HG03469 (cell line): ENCODE data around the gene MED6.
A peak's percentile ranks its signal among the peaks of the same experiment; 100 is the strongest.

Experiments used
- ATAC-seq: cut with Tn5 transposase; IDR thresholded peaks from one replicate; pipeline ENCODE4 v1.9.1; 2021; ENCODE audit warnings: mild to moderate bottlenecking, moderate library complexity, moderate number of reproducible peaks; ENCODE audit not compliant: unreplicated experiment

MED6 gene

DNA sequence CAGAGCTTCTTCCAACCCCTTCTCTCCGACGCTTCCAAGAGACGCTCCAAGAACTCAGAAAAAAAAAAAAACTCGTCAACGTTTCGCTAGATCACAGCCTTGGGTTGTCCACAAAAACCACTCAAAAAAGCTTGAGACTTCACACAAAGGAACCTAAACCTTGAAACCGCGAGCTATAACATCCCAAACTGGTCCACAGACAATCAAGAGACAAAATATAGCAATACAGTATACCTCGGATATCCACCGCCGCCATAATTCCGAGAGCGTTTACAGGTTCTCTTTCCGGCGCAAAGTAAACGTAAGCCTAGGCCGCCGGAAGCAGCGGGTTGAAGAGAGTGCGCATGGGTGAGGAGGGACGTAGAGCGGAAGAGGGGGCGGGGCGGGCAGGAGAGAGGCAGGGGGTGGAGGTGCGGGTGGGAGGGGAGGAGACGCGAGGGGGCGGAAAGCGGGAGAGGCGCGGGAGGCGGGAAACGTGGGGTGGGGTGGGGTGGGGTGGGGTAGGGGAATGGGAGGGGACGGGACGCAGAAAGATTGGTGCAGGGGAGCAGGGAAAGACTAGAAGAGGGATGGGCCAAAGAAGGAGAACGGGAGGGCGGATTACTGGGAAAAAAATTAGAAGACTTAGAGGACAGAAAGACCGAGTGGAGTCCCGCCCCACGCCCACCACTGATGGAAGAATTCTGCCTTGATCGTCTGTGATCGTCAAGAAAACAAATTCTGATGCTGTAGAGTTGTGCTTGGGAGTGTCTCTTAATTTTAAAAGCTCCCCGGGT, at the start of gene MED6:
Gene MED6, minus strand, starts transcription at position 274 of the 776 bp plus-strand sequence. Its CDS starts 18 bp downstream, at position 256.
- no peak for ATAC-seq

DNA sequence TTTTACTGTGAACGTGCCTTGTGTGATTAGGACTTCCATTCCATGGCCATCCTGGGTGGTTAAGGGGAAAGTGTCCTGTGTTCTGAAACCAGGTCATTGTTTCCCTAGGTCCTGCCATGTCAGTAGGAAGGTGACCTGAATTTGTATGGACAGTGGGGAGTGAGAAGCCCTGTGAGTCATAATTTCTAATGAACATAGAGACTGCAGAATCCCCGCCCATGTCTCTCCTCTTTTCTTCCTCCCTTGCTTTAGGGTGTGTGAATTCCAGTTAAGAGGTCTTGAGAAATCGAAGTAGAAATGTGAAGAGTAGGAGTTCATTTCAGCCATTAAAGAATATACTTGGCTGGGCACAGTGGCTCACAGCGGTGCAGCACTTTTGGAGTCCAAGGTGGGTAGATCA, 49.3 kb upstream of the MED6 start:
- no peak for ATAC-seq

GRCh38 chr14:70648346-70648745, 47.9 kb upstream of the MED6 start:
- no peak for ATAC-seq

DNA sequence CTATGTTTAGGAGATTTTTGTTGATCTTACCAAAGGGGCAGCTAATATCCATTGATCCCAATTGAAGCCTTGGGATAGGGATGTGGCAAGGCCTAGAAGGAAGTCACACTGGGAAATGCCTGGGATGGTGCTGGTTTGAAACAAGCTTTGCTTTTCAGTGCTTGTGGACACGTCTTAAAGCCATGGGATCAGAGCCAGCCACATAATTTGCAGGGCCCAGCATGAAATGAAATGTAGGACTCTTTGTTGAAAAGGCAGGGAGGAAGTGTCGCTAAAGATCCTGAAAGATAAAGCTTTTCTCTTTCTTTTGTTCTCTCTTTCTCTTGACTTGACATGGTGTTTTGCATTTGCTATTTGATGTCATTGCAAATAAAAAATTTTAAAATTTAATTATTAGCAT, 46.2 kb upstream of the MED6 start:
- ATAC-seq: no peak

DNA sequence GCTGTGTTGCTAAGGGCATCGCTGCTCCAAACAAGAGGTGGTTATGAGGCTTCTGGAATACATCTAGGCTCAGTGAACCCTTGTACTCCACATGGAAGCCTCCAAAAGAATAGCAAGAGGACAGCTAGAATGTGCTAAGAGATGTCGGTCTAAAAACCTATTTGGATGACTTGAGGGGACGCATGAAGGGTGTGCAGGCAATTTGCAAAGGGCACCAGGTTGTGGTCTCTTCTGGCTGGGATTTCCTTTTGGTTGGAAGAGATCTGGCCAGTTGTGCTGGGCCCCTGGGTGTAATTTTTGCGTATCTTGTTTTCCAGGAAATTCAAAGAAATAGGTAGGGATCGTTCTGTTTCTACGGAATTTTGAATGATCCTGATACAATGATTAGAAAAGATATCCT, 45.4 kb upstream of the MED6 start:
- ATAC-seq: no peak

GRCh38 chr14:70643967-70644366, 43.5 kb upstream of the MED6 start:
- no peak for ATAC-seq

- no peak for ATAC-seq
Observed at GRCh38 chr14:70642303-70643235, 42.1 kb upstream of the MED6 start.

- ATAC-seq: no peak
Observed at GRCh38 chr14:70641548-70642302, 41.3 kb upstream of the MED6 start, which contains the start of gene TTC9. TTC9 (plus strand) TSS chr14:70641916; CDS start chr14:70642130, 214 bp downstream.

DNA sequence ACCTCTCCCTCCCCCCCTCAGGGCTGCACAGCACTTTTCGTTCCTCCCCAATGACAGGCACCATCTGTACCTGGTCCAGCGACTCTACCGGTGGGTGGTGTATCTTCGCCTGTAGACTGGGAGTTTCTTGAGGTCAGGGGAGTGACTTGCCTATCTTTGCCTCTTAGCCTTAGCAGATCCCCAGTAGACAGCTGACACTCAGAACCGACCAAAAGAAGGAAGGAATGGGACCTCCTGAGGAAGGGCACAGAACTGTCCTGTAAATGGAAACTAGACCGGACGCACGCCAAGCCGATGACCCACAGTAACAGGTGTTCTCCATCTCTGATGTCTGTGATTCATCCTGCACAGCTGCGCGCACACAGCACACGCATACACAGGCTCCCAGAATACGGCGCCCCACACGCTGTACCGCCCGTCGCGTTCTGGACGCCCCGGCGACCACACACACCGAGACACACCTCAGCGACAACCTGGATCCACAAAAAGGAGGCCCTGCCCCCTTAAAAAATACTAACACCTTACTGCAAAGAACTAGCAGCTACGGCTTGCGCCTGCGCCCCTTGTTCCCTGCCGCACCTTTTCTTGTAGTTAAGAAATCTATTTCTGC, 40.6 kb upstream of the MED6 start:
- ATAC-seq: peak; percentile 34

DNA sequence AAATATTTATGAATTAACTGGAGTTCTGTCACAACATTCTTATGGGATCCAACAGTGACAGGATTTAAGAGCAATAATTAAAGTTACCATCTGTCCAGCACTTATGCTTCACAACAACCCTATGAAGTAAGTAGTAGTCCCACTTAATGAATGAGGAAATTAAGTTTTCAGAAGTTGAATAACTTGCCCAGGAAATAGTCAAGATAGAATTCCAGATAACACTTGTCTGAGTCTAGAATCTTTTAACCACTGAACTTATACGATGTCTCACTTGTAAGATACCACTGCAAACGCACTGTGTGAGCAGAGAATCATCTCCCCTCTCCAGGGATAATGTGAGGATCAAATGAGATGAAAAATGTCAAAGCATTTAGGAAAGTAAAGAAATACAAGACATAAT, 38.0 kb upstream of the MED6 start:
- ATAC-seq: no peak

- ATAC-seq: no peak
Observed at GRCh38 chr14:70635971-70636595, 35.6 kb upstream of the MED6 start.

GRCh38 chr14:70631948-70632347, 31.5 kb upstream of the MED6 start:
- no peak for ATAC-seq

DNA sequence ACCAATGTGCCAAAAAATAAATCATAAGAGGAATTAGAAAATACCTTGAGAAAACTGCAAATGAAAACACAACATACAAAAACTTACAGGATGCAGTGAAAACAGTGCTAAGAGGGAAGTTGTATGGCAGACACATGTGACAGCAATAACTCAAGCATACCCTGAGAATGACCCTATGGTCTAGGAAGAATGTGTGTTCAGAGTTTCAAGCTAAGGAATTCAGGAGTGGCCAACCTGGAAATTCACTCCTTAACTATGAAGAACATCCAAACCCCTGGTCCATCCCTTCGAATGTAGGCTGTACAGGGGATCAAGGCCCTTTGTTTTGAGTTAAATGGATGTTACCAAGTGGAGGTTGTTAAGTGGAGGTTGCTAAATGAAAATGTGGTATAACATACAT, 24.5 kb upstream of the MED6 start:
- no peak for ATAC-seq

DNA sequence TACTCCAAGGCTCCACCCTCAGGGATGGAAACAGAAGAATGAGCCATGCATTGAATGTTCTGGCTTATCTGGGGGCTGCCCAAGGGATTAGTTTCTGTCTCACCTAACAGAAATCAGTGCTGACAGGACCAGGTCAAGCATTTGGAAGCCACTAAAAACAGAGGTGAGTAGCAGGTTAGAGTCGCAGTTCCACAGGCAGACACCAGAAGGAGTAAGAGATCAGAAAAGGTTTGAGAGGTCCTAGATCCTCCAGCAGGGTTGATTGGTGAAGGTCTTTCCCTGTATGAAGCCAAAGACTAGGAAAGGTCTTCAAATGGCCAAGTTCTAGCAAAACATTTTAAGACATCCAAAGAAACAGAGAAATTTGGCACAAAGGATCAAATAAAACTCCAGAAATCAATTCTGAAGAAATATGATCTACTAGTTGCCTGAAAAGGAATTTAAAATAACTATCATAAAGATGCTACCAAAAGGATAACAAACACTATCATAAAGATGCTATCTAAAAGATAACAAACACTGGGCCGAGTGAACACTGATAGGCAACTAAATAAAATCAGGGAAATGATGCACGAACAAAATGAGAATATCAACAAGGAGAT, 21.8 kb upstream of the MED6 start:
- no peak for ATAC-seq

DNA sequence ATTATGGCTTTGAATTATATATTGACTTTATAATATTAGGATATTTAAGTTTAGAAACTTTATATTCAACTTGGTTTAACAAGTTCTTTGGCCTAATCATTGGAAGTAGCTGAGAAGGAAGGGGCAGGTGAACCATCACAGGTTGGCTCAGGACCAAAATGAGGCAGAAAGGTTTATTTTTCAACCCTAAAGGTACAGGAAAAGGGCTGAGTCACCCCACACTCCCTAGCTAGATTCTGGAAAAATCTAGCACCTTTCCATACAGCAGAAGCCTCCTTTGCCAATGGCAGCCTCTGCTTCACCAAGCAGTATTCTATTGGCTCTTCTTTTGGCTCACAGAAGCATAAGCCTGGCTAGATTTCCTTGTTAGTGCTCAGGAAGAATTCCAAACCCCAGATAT, 19.3 kb upstream of the MED6 start:
- ATAC-seq: no peak

GRCh38 chr14:70618314-70618713, 17.9 kb upstream of the MED6 start:
- no peak for ATAC-seq

- ATAC-seq: no peak
Observed at GRCh38 chr14:70616646-70617045, 16.2 kb upstream of the MED6 start.

DNA sequence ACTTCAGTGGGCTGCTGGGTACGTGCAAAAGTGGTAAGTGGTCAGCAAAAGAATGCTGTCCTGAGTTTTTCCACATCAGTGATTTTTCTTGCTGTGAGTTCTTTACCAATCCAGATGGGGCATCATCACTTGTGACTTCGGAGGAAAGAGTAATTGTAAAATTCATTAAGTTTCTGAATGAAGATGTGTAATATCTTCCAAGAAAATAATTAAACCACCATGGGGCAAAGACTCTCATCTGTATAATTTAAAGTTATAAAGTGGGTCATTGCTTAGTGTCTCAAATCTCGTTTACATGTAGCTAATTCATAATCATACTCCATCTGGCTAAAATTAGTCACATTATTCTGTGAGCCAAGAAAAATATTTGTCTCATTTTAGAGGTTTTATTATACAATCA, 10.8 kb upstream of the MED6 start:
- ATAC-seq: no peak

GRCh38 chr14:70602254-70602653, 1.8 kb upstream of the MED6 start:
- no peak for ATAC-seq

DNA sequence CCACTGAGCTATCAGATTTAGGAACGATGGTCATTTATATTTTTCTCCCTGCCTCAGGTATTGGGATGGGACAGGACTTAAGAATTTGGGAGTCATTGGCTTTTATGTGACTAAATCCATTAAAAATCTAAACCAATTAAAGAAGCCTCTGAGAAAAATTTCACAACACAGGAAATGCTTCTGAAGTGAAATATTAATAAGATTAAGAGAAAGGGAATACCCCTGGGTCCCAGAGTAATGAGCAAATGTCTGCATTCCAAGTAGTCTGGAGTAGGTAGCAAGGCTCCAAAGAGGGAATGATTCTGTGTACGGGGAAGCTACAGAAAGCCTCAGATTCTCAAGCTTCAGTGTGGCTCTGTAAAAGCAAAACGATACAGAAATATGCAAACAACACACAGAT, 707 bp upstream of the MED6 start:
- ATAC-seq: no peak
